SK-N-SH (cell line): ENCODE data around the gene NXPH4. TPM values are rescaled to one million over a fixed set of nuclear protein-coding genes. Genes with fewer than 3 reads are reported as not detected.

Experiments used
- CTCF ChIA-PET: fragments of 300-600, 350-600 bp; formaldehyde crosslinking; extraction: SDS; loops from one replicate; lab custom pipeline; 2021; lab: Yijun Ruan, JAX
- POLR2A ChIA-PET: fragments of 350-600 bp; sonication (Branson Sonifier 250); formaldehyde crosslinking; extraction: SDS; loops from one replicate; lab custom pipeline; 2020; ENCODE audit warnings: antibody characterized with exemption, inconsistent platforms; lab: Yijun Ruan, JAX
- DNase-seq: peaks from one replicate; pipeline ENCODE4 v3.0.0; 2012
- H2AFZ ChIP-seq: fragments of 200-600 bp; sonication (generic); 2 replicates; pipeline ENCODE4 v1.8.1; 2016; ENCODE audit warnings: antibody characterized with exemption, mild to moderate bottlenecking, low read depth
- H3F3A ChIP-seq: fragments of 200-600 bp; sonication (generic); replicated peaks from 2 replicates; pipeline ENCODE3; 2016; ENCODE audit warnings: antibody characterized with exemption, mild to moderate bottlenecking; ENCODE audit not compliant: insufficient read depth
- H3K27ac ChIP-seq, 2 experiments: fragments of 200-500 bp in 1 of 2; fragments of 200-600 bp in 1 of 2; sonication (Bioruptor generic) in 1 of 2; sonication (generic), shearing (Covaris generic) in 1 of 2; 2 replicates each; pipeline versions ENCODE4 v1.5.1 to v1.6.1; 2014 to 2016; ENCODE audit warnings: low read depth in 2 of 2, inconsistent platforms in 1 of 2, low read length in 1 of 2, mild to moderate bottlenecking in 1 of 2, mixed read lengths in 1 of 2
- H3K27me3 ChIP-seq: fragments of 200-600 bp; sonication (generic), shearing (Covaris generic); 2 replicates; pipeline ENCODE4 v1.6.1; 2016; ENCODE audit warnings: mixed run types; ENCODE audit not compliant: insufficient read depth
- H3K36me3 ChIP-seq, 2 experiments: fragments of 200-500 bp in 1 of 2; fragments of 200-600 bp in 1 of 2; sonication (Bioruptor generic) in 1 of 2; sonication (generic) in 1 of 2; replicated peaks in 1 of 2; 2 replicates each; pipeline versions ENCODE3 to v1.5.1; 2014 to 2016; ENCODE audit warnings: low read length in 1 of 2, mild to moderate bottlenecking in 1 of 2; ENCODE audit not compliant: insufficient read depth in 2 of 2, control insufficient read depth in 1 of 2
- H3K4me1 ChIP-seq, 2 experiments: fragments of 200-500 bp in 1 of 2; fragments of 200-600 bp in 1 of 2; sonication (Bioruptor generic) in 1 of 2; sonication (generic), shearing (Covaris generic) in 1 of 2; 2 replicates each; pipeline versions ENCODE4 v1.5.1 to v1.6.1; 2014 to 2016; ENCODE audit warnings: low read depth in 1 of 2, low read length in 1 of 2, mixed run types in 1 of 2; ENCODE audit not compliant: insufficient read depth in 2 of 2, control insufficient read depth in 1 of 2
- H3K4me2 ChIP-seq: fragments of 200-600 bp; sonication (generic), shearing (Covaris generic); 2 replicates; pipeline ENCODE4 v1.6.1; 2017; ENCODE audit warnings: mixed run types
- H3K4me3 ChIP-seq, 2 experiments: fragments of 200-500 bp in 1 of 2; fragments of 200-600 bp in 1 of 2; sonication (Bioruptor generic) in 1 of 2; sonication (generic), shearing (Covaris generic) in 1 of 2; 2 replicates each; pipeline versions ENCODE4 v1.5.1 to v1.8.1; 2014 to 2016; ENCODE audit warnings: low read depth in 2 of 2, inconsistent platforms in 1 of 2, low read length in 1 of 2, mild to moderate bottlenecking in 1 of 2, mixed read lengths in 1 of 2, moderate library complexity in 1 of 2
- H3K79me2 ChIP-seq: fragments of 200-600 bp; sonication (generic); 2 replicates; pipeline ENCODE4 v1.8.1; 2017; ENCODE audit warnings: mild to moderate bottlenecking; ENCODE audit not compliant: insufficient read depth
- H3K9ac ChIP-seq: fragments of 200-600 bp; sonication (generic); 2 replicates; pipeline ENCODE4 v1.6.1; 2017; ENCODE audit warnings: mixed run types
- H3K9me2 ChIP-seq: fragments of 200-600 bp; sonication (generic); 2 replicates; pipeline ENCODE4 v1.6.1; 2017; ENCODE audit warnings: mixed run types
- H3K9me3 ChIP-seq: fragments of 200-600 bp; sonication (generic); 2 replicates; pipeline ENCODE4 v1.6.1; 2017; ENCODE audit warnings: mixed run types, mild to moderate bottlenecking, moderate library complexity
- H4K20me1 ChIP-seq: fragments of 200-600 bp; sonication (generic); 2 replicates; pipeline ENCODE4 v1.6.1; 2017; ENCODE audit warnings: mild to moderate bottlenecking, mixed run types; ENCODE audit not compliant: insufficient read depth
- CHD2 ChIP-seq: fragments of 150-350 bp; IDR thresholded peaks from 2 replicates; pipeline ENCODE4 v1.6.1; 2018; ENCODE audit warnings: low read length; ENCODE audit not compliant: partially characterized antibody
- ELF1 ChIP-seq: IDR thresholded peaks from 2 replicates; pipeline ENCODE4 v1.4.0; 2012
- GABPA ChIP-seq: IDR thresholded peaks from 2 replicates; pipeline ENCODE4 v1.4.0; 2012; ENCODE audit warnings: low read depth, mild to moderate bottlenecking
- MEF2A ChIP-seq: IDR thresholded peaks from 2 replicates; pipeline ENCODE4 v1.4.0; 2012; ENCODE audit warnings: low read depth, borderline replicate concordance
- NFIC ChIP-seq: IDR thresholded peaks from 2 replicates; pipeline ENCODE4 v1.4.0; 2012; ENCODE audit warnings: borderline replicate concordance
- NRF1 ChIP-seq: IDR thresholded peaks from 2 replicates; pipeline ENCODE4 v1.6.1; 2012; ENCODE audit warnings: low read depth, mild to moderate bottlenecking, low read length
- REST ChIP-seq: IDR thresholded peaks from 2 replicates; pipeline ENCODE4 v1.6.1; 2012; ENCODE audit warnings: mild to moderate bottlenecking, low read depth, low read length, moderate library complexity
- RFX5 ChIP-seq: IDR thresholded peaks from 2 replicates; pipeline ENCODE4 v1.6.1; 2012; ENCODE audit warnings: mild to moderate bottlenecking, improper control_type of control experiment, low read length
- RXRA ChIP-seq: IDR thresholded peaks from 2 replicates; pipeline ENCODE4 v1.4.0; 2012; ENCODE audit warnings: low read depth, mild to moderate bottlenecking, borderline replicate concordance
- SMC3 ChIP-seq: IDR thresholded peaks from 2 replicates; pipeline ENCODE4 v1.6.1; 2012; ENCODE audit warnings: low read depth, low read length, improper control_type of control experiment
- TCF12 ChIP-seq: IDR thresholded peaks from 2 replicates; pipeline ENCODE4 v1.4.0; 2012
- TEAD4 ChIP-seq: IDR thresholded peaks from 2 replicates; pipeline ENCODE4 v1.4.0; 2012; ENCODE audit warnings: mild to moderate bottlenecking, borderline replicate concordance; ENCODE audit not compliant: insufficient read depth
- USF2 ChIP-seq: fragments of 150-350 bp; IDR thresholded peaks from 2 replicates; pipeline ENCODE4 v1.6.1; 2017; ENCODE audit warnings: antibody characterized with exemption, low read length, low read depth, borderline replicate concordance
- WGBS: methylation state at CpG from one replicate; pipeline ENCODE4 v1.1.6; 2017; ENCODE audit warnings: low lambda C conversion rate; 5-methylcytosine and 5-hydroxymethylcytosine counted together
- polyA plus RNA-seq, 3 experiments: library from polyadenylated mRNA; depleted of rRNA; stranded (reverse); fragments of >200 nt; gene quantifications; 2 replicates each; pipeline ENCODE4 v1.2.3, GENCODE V29; 2012

Gene NXPH4
- polyA plus RNA-seq, 1 of the 3 experiments (the other 2 are of a cell fraction) = 0.31 TPM

- TF ChIP-seq REST (no peak), ELF1 (no peak), NRF1 (no peak)
These were observed 4.5 kb upstream of the NXPH4 start (continued) for GRCh38 chr12:57211791-57212700.

GRCh38 chr12:57212701-57213057 lies 3.9 kb upstream of the NXPH4 start:
- H3K27ac ChIP-seq = no peak overlapping the region
- peaks cover 0 to 27% of the 10 kb centered on the region in 2 experiments; a peak in 1 of 4 replicates for H3K4me1 ChIP-seq
- peaks cover 13% of the 10 kb centered on the region for H3F3A ChIP-seq
- H3K4me2 ChIP-seq = no peak overlapping the region
- H3K9me3 ChIP-seq = no peaks in the 10 kb centered on the region
- peaks cover 14% of the 10 kb centered on the region for H3K27me3 ChIP-seq
- no peaks in the 10 kb centered on the region for H3K9me2 ChIP-seq
- POLR2A ChIA-PET = interaction anchor here (0.6 kb wide), 1 partner anchor 28 kb away, joined by 4 read pairs; no protein-coding TSS in a partner anchor
- H3K4me3 ChIP-seq = no peak overlapping the region
- no peak for TF ChIP-seq ELF1
- no peak for TF ChIP-seq GABPA
- TF ChIP-seq NFIC = no peak
- no peak for TF ChIP-seq RXRA
- TF ChIP-seq TEAD4 = no peak
- no peak for TF ChIP-seq USF2
- TF ChIP-seq TCF12 = no peak
- TF ChIP-seq MEF2A = no peak
- TF ChIP-seq SMC3 = no peak
- no peak for TF ChIP-seq CHD2
- no peak for TF ChIP-seq RFX5
- peaks cover 0 to 22% of the 10 kb centered on the region in 2 experiments for H3K36me3 ChIP-seq
- H3K9ac ChIP-seq = no peak overlapping the region
- no peak for DNase-seq
- CTCF ChIA-PET = interaction anchor here (0.5 to 15.9 kb wide), 24 partner anchors 10 to 651 kb away, joined by 3 to 937 read pairs (median 8); partner anchors contain the start of genes GLI1, INHBE, SHMT2 and STAC3
- WGBS = 89% methylated on average over 7 of the region's 7 CpGs
- no peaks in the 10 kb centered on the region for H3K79me2 ChIP-seq
- 0 out of 2 replicates have a peak, but pooled peaks cover 6% of the 10 kb centered on the region for H4K20me1 ChIP-seq
- H2AFZ ChIP-seq = no peak overlapping the region
